CD4-positive, alpha-beta T cell treated with Interleukin-6 at 100 ng/mL for 8 hours (primary cell): ENCODE results near the gene STMN3.

Source experiments
- DNase-seq: peaks from one replicate; pipeline ENCODE4 v3.0.0-alpha.2; 2020; ENCODE audit warnings: mixed read lengths, low spot score

The STMN3 gene

GRCh38 chr20:63612276-63612931 is 40.8 kb downstream of the STMN3 start:
- no peak for DNase-seq

- DNase-seq = no peak
Measured at GRCh38 chr20:63611646-63612045, 41.6 kb downstream of the STMN3 start.

- no peak for DNase-seq
Measured at GRCh38 chr20:63610581-63611435, 42.4 kb downstream of the STMN3 start.

- DNase-seq = no peak
Measured at GRCh38 chr20:63606686-63607085, 46.5 kb downstream of the STMN3 start.

GRCh38 chr20:63602321-63602720 is 50.9 kb downstream of the STMN3 start:
- DNase-seq = no peak

- peak; percentile 22 for DNase-seq
Measured at GRCh38 chr20:63601679-63602078, 51.5 kb downstream of the STMN3 start.

- no peak for DNase-seq
Measured at GRCh38 chr20:63599396-63600050, 53.7 kb downstream of the STMN3 start.

GRCh38 chr20:63598479-63599395 is 54.5 kb downstream of the STMN3 start:
- DNase-seq = no peak

GRCh38 chr20:63597651-63598478 is 55.4 kb downstream of the STMN3 start:
- DNase-seq = no peak

- no peak for DNase-seq
Measured at GRCh38 chr20:63596423-63596822, 56.8 kb downstream of the STMN3 start.

- no peak for DNase-seq
Measured at GRCh38 chr20:63595416-63596127, 57.7 kb downstream of the STMN3 start.

- no peak for DNase-seq
Measured at GRCh38 chr20:63594043-63594561, 59.1 kb downstream of the STMN3 start.

GRCh38 chr20:63592661-63593060 is 60.6 kb downstream of the STMN3 start:
- DNase-seq = no peak

GRCh38 chr20:63591786-63592355 is 61.4 kb downstream of the STMN3 start:
- DNase-seq = no peak

GRCh38 chr20:63591147-63591533 is 62.1 kb downstream of the STMN3 start:
- DNase-seq = no peak

- DNase-seq = no peak
Measured at GRCh38 chr20:63590218-63591146, 62.7 kb downstream of the STMN3 start.
